PC-3 (cell line): ENCODE results near the gene LRRC47. TPM values are rescaled to one million over a fixed set of nuclear protein-coding genes. Genes with fewer than 3 reads are reported as not detected.

Experiments
- ATAC-seq: fragments of 200-7000 bp; cut with Tn5 transposase; 2 replicates; pipeline ENCODE4 v1.9.1; 2020; ENCODE audit warnings: mild to moderate bottlenecking, moderate library complexity
- BruUV-seq: library from RNA; stranded (reverse); fragments of 400-500 nt; replicated peaks from 2 replicates; lab custom pipeline; 2021; lab: Mats Ljungman, UMichigan
- CTCF ChIA-PET: fragments of 300-600 bp; sonication (Branson Sonifier 250); formaldehyde crosslinking; loops from one replicate; lab custom pipeline; 2022; ENCODE audit warnings: antibody characterized with exemption; lab: Charles Lee
- POLR2A ChIA-PET: fragments of 300-600 bp; sonication (Branson Sonifier 250); formaldehyde crosslinking; loops from one replicate; lab custom pipeline; 2022; ENCODE audit warnings: antibody characterized with exemption; ENCODE audit not compliant: unreplicated experiment; lab: Charles Lee
- DNase-seq: peaks from one replicate; pipeline ENCODE4 v3.0.0-alpha.2; 2015
- H2AFZ ChIP-seq: fragments of 300-600 bp; sonication (generic); 2 replicates; pipeline ENCODE4 v1.6.0; 2016; ENCODE audit warnings: antibody characterized with exemption, low read length
- H3F3A ChIP-seq: fragments of 300-600 bp; sonication (generic); one replicate; pipeline ENCODE4 v1.6.0; 2017; ENCODE audit warnings: antibody characterized with exemption, low read length, control low read depth, mild to moderate bottlenecking; ENCODE audit not compliant: unreplicated experiment
- H3K27ac ChIP-seq: fragments of 300-600 bp; sonication (generic); 2 replicates; pipeline ENCODE4 v1.5.1; 2016; ENCODE audit warnings: mild to moderate bottlenecking, low read length
- H3K27me3 ChIP-seq: fragments of 300-600 bp; sonication (generic); 2 replicates; pipeline ENCODE4 v1.6.1; 2016; ENCODE audit warnings: low read length, mixed read lengths
- H3K36me3 ChIP-seq: fragments of 300-600 bp; sonication (generic); 2 replicates; pipeline ENCODE4 v1.6.1; 2016; ENCODE audit warnings: low read depth, mixed run types, low read length, mixed read lengths
- H3K4me1 ChIP-seq: fragments of 300-600 bp; sonication (generic); 2 replicates; pipeline ENCODE4 v1.5.1; 2016; ENCODE audit warnings: low read length; ENCODE audit not compliant: insufficient read depth
- H3K4me2 ChIP-seq: fragments of 300-600 bp; sonication (generic); 2 replicates; pipeline ENCODE4 v1.6.0; 2016; ENCODE audit warnings: low read length
- H3K4me3 ChIP-seq: fragments of 300-600 bp; sonication (generic); 2 replicates; pipeline ENCODE4 v1.5.1; 2016; ENCODE audit warnings: mild to moderate bottlenecking, low read length, mixed read lengths
- H3K79me2 ChIP-seq: fragments of 300-600 bp; sonication (generic); 2 replicates; pipeline ENCODE4 v1.6.1; 2017; ENCODE audit warnings: low read length, mixed read lengths
- H3K9ac ChIP-seq: fragments of 300-600 bp; sonication (generic); 2 replicates; pipeline ENCODE4 v1.6.0; 2016; ENCODE audit warnings: mild to moderate bottlenecking, low read length
- H3K9me2 ChIP-seq: fragments of 300-600 bp; sonication (generic); replicated peaks from 2 replicates; pipeline ENCODE4 v1.6.1; 2016; ENCODE audit warnings: mixed run types, low read length, mixed read lengths
- H3K9me3 ChIP-seq: fragments of 300-600 bp; sonication (generic); 2 replicates; pipeline ENCODE4 v1.6.1; 2016; ENCODE audit warnings: low read length, mixed read lengths
- H4K20me1 ChIP-seq: fragments of 300-600 bp; sonication (generic); 2 replicates; pipeline ENCODE4 v1.6.1; 2016; ENCODE audit warnings: low read length, mixed read lengths
- EZH2 ChIP-seq: fragments of 300-600 bp; sonication (generic); IDR thresholded peaks from one replicate; pipeline ENCODE4 v1.6.1; 2017; ENCODE audit warnings: antibody characterized with exemption, mild to moderate bottlenecking, low read length; ENCODE audit not compliant: unreplicated experiment
- EZH2phosphoT487 ChIP-seq: fragments of 300-600 bp; sonication (generic); IDR thresholded peaks from 2 replicates; pipeline ENCODE4 v1.6.1; 2018; ENCODE audit warnings: mild to moderate bottlenecking, antibody characterized with exemption, low read length, borderline replicate concordance
- intact Hi-C: fragments of 100-400 bp; cut with micrococcal nuclease; formaldehyde crosslinking; loops from 2 replicates; pipeline ENCODE4 v1.9.0; 2023
- total RNA-seq: library from RNA; depleted of rRNA; stranded (reverse); fragments of >200 nt; gene quantifications from 2 replicates; pipeline ENCODE4 v1.2.3, GENCODE V29; 2014
- TF ChIP-seq, protein P1 (sequence below): fragments of 300-600 bp; sonication (generic); conservative IDR thresholded peaks from 2 replicates; pipeline ENCODE4 v1.5.1; 2017; ENCODE audit warnings: antibody characterized with exemption, low read depth, mild to moderate bottlenecking, low read length

Gene LRRC47
- total RNA-seq, 1 experiment from 2014 or later: 77.4 TPM

DNA sequence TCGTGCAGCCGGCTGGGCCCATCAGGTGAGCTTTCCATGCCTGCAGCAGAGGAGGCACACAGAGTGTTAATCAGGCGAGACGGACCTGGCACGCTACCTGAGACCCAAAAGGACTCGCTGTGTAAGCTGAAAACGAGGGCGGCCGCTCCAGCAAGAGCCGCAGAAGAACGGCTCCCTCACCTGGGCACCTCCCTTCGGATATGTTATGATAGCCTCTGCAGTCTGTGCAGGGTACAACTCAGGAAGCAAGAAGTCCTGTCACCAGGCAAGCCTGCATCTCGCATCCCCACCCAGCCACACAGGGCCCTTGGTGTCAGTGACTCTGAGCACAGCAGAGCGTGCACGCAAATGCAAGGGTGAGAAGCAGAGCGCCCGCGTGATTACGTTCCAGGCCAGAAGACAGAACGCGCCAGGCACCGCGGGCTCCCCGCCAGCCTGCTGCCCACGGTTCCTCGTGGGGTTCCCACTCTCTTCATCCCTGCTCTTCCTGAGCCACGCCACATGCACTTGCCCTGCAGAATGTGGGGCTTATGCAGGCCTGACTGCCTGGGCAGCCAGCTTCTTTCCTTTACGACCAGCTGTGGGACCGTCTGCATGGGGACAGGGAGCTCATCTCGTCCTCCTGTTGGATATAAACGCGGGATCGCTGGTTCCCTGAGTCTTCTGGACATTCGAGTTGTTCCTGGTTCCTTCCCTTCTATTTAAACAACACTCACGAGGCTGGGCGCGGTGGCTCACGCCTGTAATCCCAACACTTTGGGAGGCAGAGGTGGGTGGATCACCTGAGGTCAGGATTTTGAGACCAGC, 20.2 kb upstream of the LRRC47 start:
- no peaks in the 10 kb centered on the region for H3K9me2 ChIP-seq
- H3K36me3 ChIP-seq: peaks cover 3% of the 10 kb centered on the region; the same call in 1 of the 2 replicates
- H3K4me3 ChIP-seq: no peak overlapping the region
- no peak overlapping the region for H3K27ac ChIP-seq
- BruUV-seq: no TSS peak
- H3K9me3 ChIP-seq: no peaks in the 10 kb centered on the region
- H3K79me2 ChIP-seq: no peaks in the 10 kb centered on the region
- DNase-seq (no peak), ATAC-seq (no peak)
- H2AFZ ChIP-seq: no peak overlapping the region
- CTCF ChIA-PET: no interaction called here
- no peak overlapping the region for H3K9ac ChIP-seq
- no peaks in the 10 kb centered on the region for H3F3A ChIP-seq
- H3K27me3 ChIP-seq: no peaks in the 10 kb centered on the region
- no peaks in the 10 kb centered on the region for H3K4me1 ChIP-seq
- POLR2A ChIA-PET: no interaction called here
- TF ChIP-seq EZH2 (no peak), EZH2phosphoT487 (no peak)
- TF ChIP-seq, protein P1, sequence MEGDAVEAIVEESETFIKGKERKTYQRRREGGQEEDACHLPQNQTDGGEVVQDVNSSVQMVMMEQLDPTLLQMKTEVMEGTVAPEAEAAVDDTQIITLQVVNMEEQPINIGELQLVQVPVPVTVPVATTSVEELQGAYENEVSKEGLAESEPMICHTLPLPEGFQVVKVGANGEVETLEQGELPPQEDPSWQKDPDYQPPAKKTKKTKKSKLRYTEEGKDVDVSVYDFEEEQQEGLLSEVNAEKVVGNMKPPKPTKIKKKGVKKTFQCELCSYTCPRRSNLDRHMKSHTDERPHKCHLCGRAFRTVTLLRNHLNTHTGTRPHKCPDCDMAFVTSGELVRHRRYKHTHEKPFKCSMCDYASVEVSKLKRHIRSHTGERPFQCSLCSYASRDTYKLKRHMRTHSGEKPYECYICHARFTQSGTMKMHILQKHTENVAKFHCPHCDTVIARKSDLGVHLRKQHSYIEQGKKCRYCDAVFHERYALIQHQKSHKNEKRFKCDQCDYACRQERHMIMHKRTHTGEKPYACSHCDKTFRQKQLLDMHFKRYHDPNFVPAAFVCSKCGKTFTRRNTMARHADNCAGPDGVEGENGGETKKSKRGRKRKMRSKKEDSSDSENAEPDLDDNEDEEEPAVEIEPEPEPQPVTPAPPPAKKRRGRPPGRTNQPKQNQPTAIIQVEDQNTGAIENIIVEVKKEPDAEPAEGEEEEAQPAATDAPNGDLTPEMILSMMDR: no peak
- H3K4me2 ChIP-seq: no peak overlapping the region
- no peaks in the 10 kb centered on the region for H4K20me1 ChIP-seq
- intact Hi-C loops: no loop called here

DNA sequence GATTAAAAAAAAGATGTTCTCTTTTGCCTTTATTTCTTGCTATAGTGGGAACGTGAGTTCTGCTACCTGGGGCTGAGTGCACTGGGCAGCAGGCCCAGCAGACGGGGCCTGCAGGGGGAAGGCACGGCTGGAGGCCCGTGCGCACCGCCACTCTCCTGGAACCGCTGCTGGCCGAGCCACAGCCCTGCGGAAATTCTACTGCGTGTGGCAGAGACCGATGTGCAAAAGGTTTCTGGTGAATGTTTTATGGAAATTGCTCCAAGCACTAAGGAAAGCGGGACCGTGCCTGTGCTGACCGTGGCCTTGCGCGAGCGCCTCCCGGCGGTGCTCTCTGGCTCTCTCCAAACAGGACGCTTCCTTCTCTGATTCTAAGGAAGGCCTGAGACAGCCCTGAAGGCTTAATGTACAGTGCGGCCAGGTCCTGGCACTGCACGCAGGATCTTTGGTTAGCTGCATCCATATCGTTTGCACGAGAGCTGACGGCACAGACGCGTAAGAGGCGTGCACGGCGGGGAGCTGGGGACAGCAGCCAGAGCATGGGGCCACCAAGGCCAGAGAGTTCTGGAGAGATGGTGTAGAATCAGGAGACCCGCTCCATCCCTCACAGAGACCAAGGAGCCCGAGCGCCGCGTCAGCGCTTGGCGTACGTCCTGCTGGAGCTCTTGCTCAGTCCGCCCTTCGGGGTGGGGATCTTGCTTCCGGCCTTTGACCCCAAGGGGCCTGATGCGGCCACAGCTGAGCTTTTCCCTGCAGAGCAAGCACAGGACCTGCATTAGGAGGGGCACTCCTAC, 18.7 kb upstream of the LRRC47 start:
- TF ChIP-seq, protein P1: no peak
- TF ChIP-seq EZH2phosphoT487 (no peak), EZH2 (no peak)
- CTCF ChIA-PET: no interaction called here

More for the DNA sequence above, 18.7 kb upstream of the LRRC47 start:
- no peaks in the 10 kb centered on the region for H3K9me2 ChIP-seq
- no peaks in the 10 kb centered on the region for H3K4me1 ChIP-seq
- ATAC-seq: no peak
- H3K79me2 ChIP-seq: no peaks in the 10 kb centered on the region
- H3K27ac ChIP-seq: no peak overlapping the region
- H2AFZ ChIP-seq: no peak overlapping the region
- no peaks in the 10 kb centered on the region for H3K27me3 ChIP-seq
- no TSS peak for BruUV-seq
- no peaks in the 10 kb centered on the region for H3F3A ChIP-seq
- intact Hi-C loops: no loop called here
- no peak overlapping the region for H3K9ac ChIP-seq
- H3K4me2 ChIP-seq: no peak overlapping the region
- H3K36me3 ChIP-seq: 0 out of 2 replicates have a peak, but pooled peaks cover 3% of the 10 kb centered on the region
- POLR2A ChIA-PET: no interaction called here
- no peak overlapping the region for H3K4me3 ChIP-seq
- no peaks in the 10 kb centered on the region for H4K20me1 ChIP-seq
- no peak for DNase-seq
- no peaks in the 10 kb centered on the region for H3K9me3 ChIP-seq
